ENCODE data around the gene PTK6. TPM values are rescaled to one million over a fixed set of nuclear protein-coding genes. Genes with fewer than 3 reads are reported as not detected.
"Not testable (repeated sequence)": the region's sequence is repeated elsewhere in the genome, so short reads cannot be mapped to it uniquely, and the experiment has no call there.

The PTK6 gene
- total and polyA plus RNA-seq, 12 donors, result 0.03 to 0.28 (median 0.06) TPM; not detected in 9

- no peaks in the 10 kb centered on the region for H3K9me3 ChIP-seq
- peaks cover 0 to 3% (median 0%) of the 10 kb centered on the region in 7 donors for H3K27me3 ChIP-seq
- no peak for DNase-seq
- intact Hi-C loops (cut with DNase I), result loop anchor here in 2 of 10 donors (2.0 to 5.0 kb wide), 2 partner anchors 75 kb away; no protein-coding TSS in a partner anchor
- no peak for ATAC-seq
- no peak overlapping the region for H3K27ac ChIP-seq
- H3K4me3 ChIP-seq, result no peak overlapping the region
- WGBS, 2 donors, result 92 to 94% methylated on average over 32 of the region's 32 CpGs
- TF ChIP-seq CTCF (IDR thresholded peaks at IDR 0.05), result no peak
- H3K36me3 ChIP-seq, result peaks cover 0 to 14% (median 0%) of the 10 kb centered on the region in 9 donors
- peaks cover 10 to 31% (median 22%) of the 10 kb centered on the region in 9 donors for H3K4me1 ChIP-seq
Observed at GRCh38 chr20:63517376-63518309, 19.5 kb downstream of the PTK6 start.

- H3K27ac ChIP-seq; H3K4me3 ChIP-seq; DNase-seq; ATAC-seq; H3K4me1 ChIP-seq; H3K9me3 ChIP-seq; intact Hi-C loops (cut with DNase I); H3K36me3 ChIP-seq: not testable (repeated sequence)
- 70 to 75% methylated on average over 9 to 10 of the region's 10 CpGs for WGBS, 2 donors
- H3K27me3 ChIP-seq, result peaks cover 0 to 15% (median 0%) of the 10 kb centered on the region in 7 donors
Observed at GRCh38 chr20:63514520-63514919, 22.7 kb downstream of the PTK6 start.

GRCh38 chr20:63513207-63513606, 24.0 kb downstream of the PTK6 start:
- Histone ChIP-seq H3K9me3 (no peaks in the 10 kb centered on the region), H3K36me3 (peaks cover 0 to 1% (median 0%) of the 10 kb centered on the region in 9 donors), H3K4me3 (no peak overlapping the region), H3K4me1 (peaks cover 0 to 8% (median 0%) of the 10 kb centered on the region in 9 donors), H3K27ac (no peak overlapping the region), H3K27me3 (peaks cover 0 to 22% (median 0%) of the 10 kb centered on the region in 7 donors)
- ATAC-seq (no peak), DNase-seq (no peak)
- WGBS, 2 donors, result 90 to 96% methylated on average over 3 of the region's 3 CpGs
- intact Hi-C loops (cut with DNase I), result no loop called here
- TF ChIP-seq CTCF (IDR thresholded peaks at IDR 0.05), result no peak

GRCh38 chr20:63509088-63509564, 28.1 kb downstream of the PTK6 start:
- H3K9me3 ChIP-seq, result peaks cover 0 to 23% (median 0%) of the 10 kb centered on the region in 11 donors
- intact Hi-C loops (cut with DNase I), result no loop called here
- no peak for DNase-seq
- H3K27me3 ChIP-seq, result peaks cover 0 to 26% (median 0%) of the 10 kb centered on the region in 7 donors
- peak overlapping the region in 3 of 10 donors; percentile 31 to 61 (median 40) for H3K27ac ChIP-seq
- ATAC-seq, result peak in 6 of 8 donors; percentile 60 to 82 (median 77)
- 77% methylated on average over 9 of the region's 9 CpGs for WGBS, 2 donors
- no peaks in the 10 kb centered on the region for H3K36me3 ChIP-seq
- TF ChIP-seq CTCF (IDR thresholded peaks at IDR 0.05), result no peak
- peaks cover 0 to 8% (median 0%) of the 10 kb centered on the region in 9 donors for H3K4me1 ChIP-seq
- H3K4me3 ChIP-seq, result no peak overlapping the region
